ENCODE results near the gene CFAP20DC. TPM values are rescaled to one million over a fixed set of nuclear protein-coding genes. Genes with fewer than 3 reads are reported as not detected.

CFAP20DC gene
- total and polyA plus RNA-seq, 2 experiments from 2014 or later, result 7.4 to 11.4 TPM

GRCh38 chr3:58800940-58801339 lies 248.9 kb downstream of the CFAP20DC start (continued):
- TF ChIP-seq ZNF462 (CRISPR knock-in tag; IDR thresholded peaks at IDR 0.05) (no peak), JUNB (IDR thresholded peaks at IDR 0.05; ENCODE audit: unreplicated experiment) (no peak), POLR2AphosphoS5 (IDR thresholded peaks at IDR 0.05; ENCODE audit: low read depth) (no peak), ZNF331 (CRISPR knock-in tag; IDR thresholded peaks at IDR 0.05; ENCODE audit: low read depth) (no peak), EZH2 (IDR thresholded peaks at IDR 0.05; ENCODE audit: low read depth, unreplicated experiment) (no peak), REST (IDR thresholded peaks at IDR 0.05; ENCODE audit: unreplicated experiment) (no peak), NANOG (IDR thresholded peaks at IDR 0.05; ENCODE audit: borderline replicate concordance) (no peak)
